GM20000 (cell line): Measurements from ENCODE around the gene NEURL2.

Experiments
- DNase-seq: peaks from one replicate; pipeline ENCODE4 v3.0.0; 2012; ENCODE audit warnings: low spot score
- TF ChIP-seq, protein P1 (sequence below): IDR thresholded peaks from 2 replicates; pipeline ENCODE4 v1.5.1; 2012; ENCODE audit warnings: mild to moderate bottlenecking, control low read depth; ENCODE audit errors: extremely low read depth, missing control alignments

NEURL2 gene

GRCh38 chr20:45892828-45893500 is 2.0 kb upstream of the NEURL2 start:
- TF ChIP-seq, protein P1, sequence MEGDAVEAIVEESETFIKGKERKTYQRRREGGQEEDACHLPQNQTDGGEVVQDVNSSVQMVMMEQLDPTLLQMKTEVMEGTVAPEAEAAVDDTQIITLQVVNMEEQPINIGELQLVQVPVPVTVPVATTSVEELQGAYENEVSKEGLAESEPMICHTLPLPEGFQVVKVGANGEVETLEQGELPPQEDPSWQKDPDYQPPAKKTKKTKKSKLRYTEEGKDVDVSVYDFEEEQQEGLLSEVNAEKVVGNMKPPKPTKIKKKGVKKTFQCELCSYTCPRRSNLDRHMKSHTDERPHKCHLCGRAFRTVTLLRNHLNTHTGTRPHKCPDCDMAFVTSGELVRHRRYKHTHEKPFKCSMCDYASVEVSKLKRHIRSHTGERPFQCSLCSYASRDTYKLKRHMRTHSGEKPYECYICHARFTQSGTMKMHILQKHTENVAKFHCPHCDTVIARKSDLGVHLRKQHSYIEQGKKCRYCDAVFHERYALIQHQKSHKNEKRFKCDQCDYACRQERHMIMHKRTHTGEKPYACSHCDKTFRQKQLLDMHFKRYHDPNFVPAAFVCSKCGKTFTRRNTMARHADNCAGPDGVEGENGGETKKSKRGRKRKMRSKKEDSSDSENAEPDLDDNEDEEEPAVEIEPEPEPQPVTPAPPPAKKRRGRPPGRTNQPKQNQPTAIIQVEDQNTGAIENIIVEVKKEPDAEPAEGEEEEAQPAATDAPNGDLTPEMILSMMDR, result no peak
- no peak for DNase-seq

DNA sequence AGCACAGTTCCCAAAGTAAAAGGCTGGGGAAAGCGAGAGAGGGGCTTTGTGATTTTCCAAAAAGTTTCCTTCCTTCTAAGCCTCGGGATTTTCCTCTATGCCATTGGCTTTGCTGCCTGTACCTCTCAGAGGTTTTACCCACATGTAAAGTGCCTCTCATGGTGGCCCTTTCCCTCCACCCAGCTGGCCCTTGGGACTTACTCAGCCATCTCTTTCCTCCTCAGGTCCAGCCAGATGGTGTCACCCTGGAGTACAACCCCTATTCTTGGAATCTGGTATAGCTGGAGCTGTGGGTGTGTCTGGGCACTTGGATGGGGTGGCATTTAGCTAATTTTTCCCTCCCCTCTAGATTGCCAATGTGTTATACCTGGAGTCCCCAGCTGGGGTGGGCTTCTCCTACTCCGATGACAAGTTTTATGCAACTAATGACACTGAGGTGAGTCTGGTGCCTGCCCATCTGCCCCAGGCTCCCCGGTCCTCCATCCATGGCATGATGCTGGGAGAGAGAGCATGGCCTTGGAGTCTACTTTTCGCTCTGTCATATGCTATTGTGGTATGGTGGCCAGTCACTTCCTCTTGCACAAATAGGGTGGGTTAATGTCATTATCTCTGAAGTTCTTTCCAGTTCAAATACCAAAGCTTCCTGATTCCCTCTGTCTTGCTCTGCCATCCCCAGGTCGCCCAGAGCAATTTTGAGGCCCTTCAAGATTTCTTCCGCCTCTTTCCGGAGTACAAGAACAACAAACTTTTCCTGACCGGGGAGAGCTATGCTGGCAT is 1.2 kb upstream of the NEURL2 start:
- TF ChIP-seq, protein P1, result no peak
- DNase-seq, result no peak

- TF ChIP-seq, protein P1, result peak; percentile 25
- peak; percentile 75 for DNase-seq
These were observed 677 bp downstream of the NEURL2 start for GRCh38 chr20:45890077-45890984.

GRCh38 chr20:45888681-45889080 is 2.3 kb downstream of the NEURL2 start:
- no peak for DNase-seq
- TF ChIP-seq, protein P1, result no peak

DNA sequence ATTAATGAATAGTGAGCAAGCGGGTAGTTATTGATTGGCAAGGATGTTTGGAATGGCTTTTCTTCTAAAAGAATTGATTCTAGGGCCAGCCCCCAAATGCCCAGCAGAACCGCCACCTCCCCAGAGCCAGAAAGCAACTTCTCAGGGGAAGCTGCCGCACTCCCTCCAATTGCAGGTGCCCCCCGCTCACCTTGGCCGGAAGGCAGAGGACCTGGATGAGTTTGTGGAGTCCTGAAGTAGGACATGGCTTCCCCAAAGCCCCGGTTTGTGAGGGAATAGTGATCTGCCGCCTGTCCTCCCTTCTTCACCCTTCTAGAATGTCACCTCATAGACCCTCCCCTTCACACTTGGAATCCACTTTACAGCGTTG is 3.7 kb downstream of the NEURL2 start, which contains the start of gene SPATA25:
TSS of gene SPATA25 (minus strand) at position 277 of the 370 bp plus-strand sequence. CDS start at position 245, 32 bp downstream.
- TF ChIP-seq, protein P1, result no peak
- DNase-seq, result no peak

GRCh38 chr20:45886590-45887345 is 4.2 kb downstream of the NEURL2 start:
- DNase-seq, result no peak
- TF ChIP-seq, protein P1, result no peak
